GM19193 (cell line): Measurements from ENCODE around the gene PTPRE.

Source experiments
- POLR2A ChIP-seq: IDR thresholded peaks from 4 replicates; pipeline ENCODE4 v1.6.1; 2011; ENCODE audit not compliant: insufficient read depth, insufficient read length; ENCODE audit errors: extremely low read depth

The PTPRE gene

GRCh38 chr10:128030498-128031072, 123.7 kb downstream of the PTPRE start:
- no peak for TF ChIP-seq POLR2A

GRCh38 chr10:128031216-128031615, 124.3 kb downstream of the PTPRE start:
- no peak for TF ChIP-seq POLR2A

- no peak for TF ChIP-seq POLR2A
Observed at GRCh38 chr10:128032466-128032865, 125.6 kb downstream of the PTPRE start.

- TF ChIP-seq POLR2A = no peak
Observed at GRCh38 chr10:128035557-128035973, 128.7 kb downstream of the PTPRE start.

- no peak for TF ChIP-seq POLR2A
Observed at GRCh38 chr10:128036011-128036615, 129.2 kb downstream of the PTPRE start.

- TF ChIP-seq POLR2A = no peak
Observed at GRCh38 chr10:128036746-128037543, 130.0 kb downstream of the PTPRE start.

GRCh38 chr10:128040096-128040495, 133.2 kb downstream of the PTPRE start:
- no peak for TF ChIP-seq POLR2A

GRCh38 chr10:128040681-128041080, 133.8 kb downstream of the PTPRE start:
- no peak for TF ChIP-seq POLR2A

- TF ChIP-seq POLR2A = no peak
Observed at GRCh38 chr10:128042131-128042610, 135.3 kb downstream of the PTPRE start.

GRCh38 chr10:128043259-128044045, 136.5 kb downstream of the PTPRE start:
- TF ChIP-seq POLR2A = no peak

GRCh38 chr10:128044186-128044585, 137.3 kb downstream of the PTPRE start:
- no peak for TF ChIP-seq POLR2A

- TF ChIP-seq POLR2A = no peak
Observed at GRCh38 chr10:128044961-128045832, 138.3 kb downstream of the PTPRE start.

- TF ChIP-seq POLR2A = no peak
Observed at GRCh38 chr10:128045833-128046120, 138.9 kb downstream of the PTPRE start.

- no peak for TF ChIP-seq POLR2A
Observed at GRCh38 chr10:128046156-128046952, 139.5 kb downstream of the PTPRE start.

GRCh38 chr10:128046953-128047290, 140.0 kb downstream of the PTPRE start:
- no peak for TF ChIP-seq POLR2A
